PC-3 (cell line): ENCODE data around the gene PLXNA4. TPM values are rescaled to one million over a fixed set of nuclear protein-coding genes. Genes with fewer than 3 reads are reported as not detected.

Experiments used
- ATAC-seq: fragments of 200-7000 bp; cut with Tn5 transposase; 2 replicates; pipeline ENCODE4 v1.9.1; 2020; ENCODE audit warnings: mild to moderate bottlenecking, moderate library complexity
- BruUV-seq: library from RNA; stranded (reverse); fragments of 400-500 nt; replicated peaks from 2 replicates; lab custom pipeline; 2021; lab: Mats Ljungman, UMichigan
- CTCF ChIA-PET: fragments of 300-600 bp; sonication (Branson Sonifier 250); formaldehyde crosslinking; loops from one replicate; lab custom pipeline; 2022; ENCODE audit warnings: antibody characterized with exemption; lab: Charles Lee
- POLR2A ChIA-PET: fragments of 300-600 bp; sonication (Branson Sonifier 250); formaldehyde crosslinking; loops from one replicate; lab custom pipeline; 2022; ENCODE audit warnings: antibody characterized with exemption; ENCODE audit not compliant: unreplicated experiment; lab: Charles Lee
- DNase-seq: peaks from one replicate; pipeline ENCODE4 v3.0.0-alpha.2; 2015
- H2AFZ ChIP-seq: fragments of 300-600 bp; sonication (generic); 2 replicates; pipeline ENCODE4 v1.6.0; 2016; ENCODE audit warnings: antibody characterized with exemption, low read length
- H3F3A ChIP-seq: fragments of 300-600 bp; sonication (generic); one replicate; pipeline ENCODE4 v1.6.0; 2017; ENCODE audit warnings: antibody characterized with exemption, low read length, control low read depth, mild to moderate bottlenecking; ENCODE audit not compliant: unreplicated experiment
- H3K27ac ChIP-seq: fragments of 300-600 bp; sonication (generic); 2 replicates; pipeline ENCODE4 v1.5.1; 2016; ENCODE audit warnings: mild to moderate bottlenecking, low read length
- H3K27me3 ChIP-seq: fragments of 300-600 bp; sonication (generic); 2 replicates; pipeline ENCODE4 v1.6.1; 2016; ENCODE audit warnings: low read length, mixed read lengths
- H3K36me3 ChIP-seq: fragments of 300-600 bp; sonication (generic); 2 replicates; pipeline ENCODE4 v1.6.1; 2016; ENCODE audit warnings: low read depth, mixed run types, low read length, mixed read lengths
- H3K4me1 ChIP-seq: fragments of 300-600 bp; sonication (generic); 2 replicates; pipeline ENCODE4 v1.5.1; 2016; ENCODE audit warnings: low read length; ENCODE audit not compliant: insufficient read depth
- H3K4me2 ChIP-seq: fragments of 300-600 bp; sonication (generic); 2 replicates; pipeline ENCODE4 v1.6.0; 2016; ENCODE audit warnings: low read length
- H3K4me3 ChIP-seq: fragments of 300-600 bp; sonication (generic); 2 replicates; pipeline ENCODE4 v1.5.1; 2016; ENCODE audit warnings: mild to moderate bottlenecking, low read length, mixed read lengths
- H3K79me2 ChIP-seq: fragments of 300-600 bp; sonication (generic); 2 replicates; pipeline ENCODE4 v1.6.1; 2017; ENCODE audit warnings: low read length, mixed read lengths
- H3K9ac ChIP-seq: fragments of 300-600 bp; sonication (generic); 2 replicates; pipeline ENCODE4 v1.6.0; 2016; ENCODE audit warnings: mild to moderate bottlenecking, low read length
- H3K9me2 ChIP-seq: fragments of 300-600 bp; sonication (generic); replicated peaks from 2 replicates; pipeline ENCODE4 v1.6.1; 2016; ENCODE audit warnings: mixed run types, low read length, mixed read lengths
- H3K9me3 ChIP-seq: fragments of 300-600 bp; sonication (generic); 2 replicates; pipeline ENCODE4 v1.6.1; 2016; ENCODE audit warnings: low read length, mixed read lengths
- H4K20me1 ChIP-seq: fragments of 300-600 bp; sonication (generic); 2 replicates; pipeline ENCODE4 v1.6.1; 2016; ENCODE audit warnings: low read length, mixed read lengths
- CTCF ChIP-seq: fragments of 300-600 bp; sonication (generic); conservative IDR thresholded peaks from 2 replicates; pipeline ENCODE4 v1.5.1; 2017; ENCODE audit warnings: antibody characterized with exemption, low read depth, mild to moderate bottlenecking, low read length
- EZH2 ChIP-seq: fragments of 300-600 bp; sonication (generic); IDR thresholded peaks from one replicate; pipeline ENCODE4 v1.6.1; 2017; ENCODE audit warnings: antibody characterized with exemption, mild to moderate bottlenecking, low read length; ENCODE audit not compliant: unreplicated experiment
- EZH2phosphoT487 ChIP-seq: fragments of 300-600 bp; sonication (generic); IDR thresholded peaks from 2 replicates; pipeline ENCODE4 v1.6.1; 2018; ENCODE audit warnings: mild to moderate bottlenecking, antibody characterized with exemption, low read length, borderline replicate concordance
- intact Hi-C: fragments of 100-400 bp; cut with micrococcal nuclease; formaldehyde crosslinking; loops from 2 replicates; pipeline ENCODE4 v1.9.0; 2023
- total RNA-seq: library from RNA; depleted of rRNA; stranded (reverse); fragments of >200 nt; gene quantifications from 2 replicates; pipeline ENCODE4 v1.2.3, GENCODE V29; 2014

The PLXNA4 gene
- total RNA-seq, 1 experiment from 2014 or later = 1.2 TPM

- intact Hi-C loops = no loop called here
- no peak overlapping the region for H3K4me3 ChIP-seq
- DNase-seq = no peak
- no peak for TF ChIP-seq EZH2phosphoT487
- TF ChIP-seq EZH2 = no peak
- TF ChIP-seq CTCF = no peak
- H3K79me2 ChIP-seq = no peaks in the 10 kb centered on the region
- no peaks in the 10 kb centered on the region for H4K20me1 ChIP-seq
- H3F3A ChIP-seq = peaks cover 4% of the 10 kb centered on the region
- H3K9ac ChIP-seq = no peak overlapping the region
- CTCF ChIA-PET = no interaction called here
- no peaks in the 10 kb centered on the region for H3K9me3 ChIP-seq
- POLR2A ChIA-PET = interaction anchor here (0.5 kb wide), 1 partner anchor 657 kb away, joined by 8 read pairs; no protein-coding TSS in a partner anchor
- H3K27me3 ChIP-seq = no peaks in the 10 kb centered on the region
- no peaks in the 10 kb centered on the region for H3K9me2 ChIP-seq
- no TSS peak for BruUV-seq
- no peak for ATAC-seq
- no peaks in the 10 kb centered on the region for H3K36me3 ChIP-seq
- no peak overlapping the region for H3K4me2 ChIP-seq
- H3K4me1 ChIP-seq = peaks cover 28% of the 10 kb centered on the region
- no peak overlapping the region for H2AFZ ChIP-seq
- no peak overlapping the region for H3K27ac ChIP-seq
Measured at GRCh38 chr7:132428247-132428919, 147.9 kb downstream of the PLXNA4 start.

DNA sequence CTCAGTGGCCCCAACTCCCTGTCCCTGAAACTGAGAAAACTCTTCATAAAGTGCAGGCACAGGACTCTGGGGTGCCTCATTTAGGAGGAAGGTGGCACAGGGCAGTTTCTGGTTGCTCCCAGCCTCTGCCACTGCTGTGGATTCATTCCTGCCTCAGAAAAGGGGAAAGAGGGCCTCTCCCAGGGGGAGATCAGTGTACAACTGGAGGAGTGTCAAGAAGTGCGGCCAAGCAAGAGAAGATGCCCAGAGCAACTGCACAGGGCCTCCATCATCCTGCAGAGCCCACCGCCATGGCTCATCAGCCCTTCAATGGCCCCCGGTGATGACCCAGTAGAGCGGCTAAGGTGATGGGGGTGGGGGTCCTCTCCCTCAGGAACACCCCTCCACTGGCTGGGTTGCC is 150.3 kb downstream of the PLXNA4 start:
- no peak for DNase-seq
- Histone ChIP-seq H4K20me1 (no peaks in the 10 kb centered on the region), H3K9ac (no peak overlapping the region), H3K27me3 (no peaks in the 10 kb centered on the region), H3K9me3 (no peaks in the 10 kb centered on the region), H3K9me2 (no peaks in the 10 kb centered on the region), H3K79me2 (no peaks in the 10 kb centered on the region), H2AFZ (no peak overlapping the region), H3K4me1 (peaks cover 28% of the 10 kb centered on the region), H3F3A (no peaks in the 10 kb centered on the region), H3K27ac (no peak overlapping the region), H3K36me3 (no peaks in the 10 kb centered on the region), H3K4me3 (no peak overlapping the region), H3K4me2 (no peak overlapping the region)
- no TSS peak for BruUV-seq
- intact Hi-C loops = no loop called here
- TF ChIP-seq EZH2phosphoT487 (no peak), CTCF (no peak), EZH2 (no peak)
- ChIA-PET POLR2A (no interaction called here), CTCF (no interaction called here)
- ATAC-seq = no peak
